Measurements from ENCODE around the gene CSNK1G1. TPM values are rescaled to one million over a fixed set of nuclear protein-coding genes. Genes with fewer than 3 reads are reported as not detected.
"Not testable (repeated sequence)": the region's sequence is repeated elsewhere in the genome, so short reads cannot be mapped to it uniquely, and the experiment has no call there.

CSNK1G1 gene
- total RNA-seq, 1 donor from 2014 or later: 6.2 TPM

DNA sequence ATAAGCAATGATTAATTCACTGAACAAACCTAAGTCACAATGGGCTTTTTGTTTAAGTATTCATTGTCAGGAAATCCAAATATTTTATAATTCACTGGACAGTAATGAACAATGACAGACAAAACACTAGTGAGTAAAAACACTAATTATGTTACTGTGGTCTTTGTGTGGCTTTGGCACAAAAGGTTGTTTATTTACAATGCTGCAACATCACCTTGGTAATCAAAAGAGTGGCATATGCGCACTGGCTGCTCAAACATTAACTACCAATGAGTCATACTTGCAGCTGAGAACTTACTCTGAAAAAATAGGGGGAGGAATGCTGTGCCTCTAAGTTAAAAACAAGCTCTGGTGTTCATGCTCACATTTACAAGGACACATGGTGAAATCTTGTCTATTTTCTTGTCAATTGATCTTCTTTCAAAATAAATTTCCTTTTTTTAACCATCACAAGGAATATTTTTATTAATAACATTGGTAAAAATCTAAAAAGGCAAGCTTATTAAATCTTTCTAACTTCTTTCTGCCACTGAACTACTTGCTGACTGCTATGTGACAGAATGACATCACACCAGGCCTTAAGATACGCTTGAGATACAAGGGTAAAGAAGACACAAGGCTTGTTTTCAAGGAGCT is 107.9 kb downstream of the CSNK1G1 start:
- no peak for DNase-seq (ENCODE audit: low spot score)

DNA sequence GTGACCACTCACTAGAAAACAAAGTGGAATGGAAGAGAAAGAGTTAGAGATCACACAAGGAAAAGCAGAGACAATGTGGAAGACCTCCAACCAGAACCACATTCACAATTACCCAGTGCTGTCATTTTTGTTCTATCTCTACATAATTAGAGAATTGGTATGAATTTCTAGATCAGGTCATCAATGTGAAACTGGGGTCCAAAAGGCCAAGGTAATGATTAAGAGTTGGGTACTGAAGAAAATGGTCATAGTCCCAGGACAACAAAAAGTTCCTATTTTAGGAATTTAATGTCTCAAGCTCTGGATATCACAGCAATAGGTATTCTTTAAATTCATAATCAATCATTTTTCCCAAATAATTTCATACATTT is 108.5 kb downstream of the CSNK1G1 start:
- no peak for DNase-seq (ENCODE audit: low spot score)
- peak; percentile 44 for ATAC-seq

More for the DNA sequence above, 107.9 kb downstream of the CSNK1G1 start:
- peak; percentile 92 for ATAC-seq

DNA sequence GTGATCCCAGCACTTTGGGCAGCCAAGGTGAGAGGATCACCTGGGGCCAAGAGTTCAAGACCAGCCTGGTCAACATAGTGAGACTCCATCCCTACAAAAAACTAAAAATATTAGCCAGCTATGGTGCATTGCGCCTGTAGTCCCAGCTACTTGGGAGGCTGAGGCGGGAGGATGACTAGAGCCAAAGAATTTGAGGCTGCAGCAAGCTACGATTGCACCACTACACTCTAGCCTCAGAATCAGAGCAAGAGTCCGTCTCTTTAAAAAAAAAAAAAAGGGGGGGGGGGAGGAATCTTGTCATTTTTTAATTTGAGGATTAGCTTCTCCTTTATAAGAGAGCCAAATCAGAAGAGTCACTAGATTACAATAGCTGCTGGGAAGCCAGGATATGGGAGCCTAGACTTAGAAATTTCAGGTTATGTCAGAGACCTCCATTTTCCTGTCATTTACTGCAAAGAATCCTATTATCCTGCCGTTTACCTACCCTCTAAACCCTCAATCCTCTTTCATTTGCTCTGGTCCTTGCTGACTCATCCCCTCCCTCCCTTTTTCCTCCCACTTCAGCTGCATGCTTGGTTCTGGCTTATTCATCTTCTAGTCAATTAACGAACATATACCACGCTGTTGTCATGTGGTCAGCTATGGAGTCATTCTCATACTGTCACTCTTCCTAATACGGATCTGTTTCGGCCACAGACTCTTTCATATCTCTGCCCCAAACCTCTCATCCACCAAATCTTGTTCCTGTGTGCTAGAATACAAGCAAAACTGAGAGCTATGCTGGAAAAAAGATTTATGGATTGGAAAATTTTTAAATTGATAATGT is 109.4 kb downstream of the CSNK1G1 start:
- DNase-seq (ENCODE audit: low spot score): no peak
- ATAC-seq: no peak

DNA sequence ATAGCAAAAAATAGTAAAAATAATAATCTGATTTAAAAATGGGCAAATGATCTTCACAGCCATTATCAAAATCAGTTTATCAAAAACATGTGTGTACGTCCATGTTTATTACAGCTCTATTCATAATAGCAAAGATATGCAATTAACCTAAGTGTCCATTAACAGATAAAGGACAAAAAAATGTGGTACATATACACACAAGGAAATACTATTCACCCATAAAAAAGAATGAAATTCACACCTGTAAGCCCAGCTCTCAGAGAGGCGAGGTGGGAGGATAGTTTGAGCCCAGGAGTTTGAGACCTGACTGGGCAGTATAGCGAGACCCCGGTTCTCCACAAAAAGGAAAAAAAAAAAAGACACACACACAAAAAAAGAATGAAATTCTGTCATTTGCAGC is 110.6 kb downstream of the CSNK1G1 start:
- no peak for DNase-seq (ENCODE audit: low spot score)

DNA sequence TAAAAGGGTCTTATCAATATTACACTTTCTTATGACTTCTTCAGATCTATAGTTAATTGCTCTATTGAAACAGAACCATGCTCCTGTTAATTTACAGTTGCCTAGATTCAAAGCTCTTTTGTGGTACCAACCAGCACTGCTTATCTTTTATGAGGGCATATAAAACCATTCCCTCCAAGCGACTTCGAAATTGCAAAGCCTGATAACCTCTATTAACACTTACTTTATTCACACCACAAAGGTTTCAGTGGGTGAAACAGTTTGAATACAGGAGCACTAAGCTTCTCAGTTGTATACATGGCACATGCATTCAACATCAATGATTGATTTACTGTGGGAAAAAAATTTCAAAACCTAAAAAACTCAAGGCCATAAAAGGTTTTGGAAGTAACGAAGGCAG is 118.3 kb downstream of the CSNK1G1 start:
- ATAC-seq: no peak
- no peak for DNase-seq (ENCODE audit: low spot score)

More for the DNA sequence above, 110.6 kb downstream of the CSNK1G1 start:
- ATAC-seq: no peak

DNA sequence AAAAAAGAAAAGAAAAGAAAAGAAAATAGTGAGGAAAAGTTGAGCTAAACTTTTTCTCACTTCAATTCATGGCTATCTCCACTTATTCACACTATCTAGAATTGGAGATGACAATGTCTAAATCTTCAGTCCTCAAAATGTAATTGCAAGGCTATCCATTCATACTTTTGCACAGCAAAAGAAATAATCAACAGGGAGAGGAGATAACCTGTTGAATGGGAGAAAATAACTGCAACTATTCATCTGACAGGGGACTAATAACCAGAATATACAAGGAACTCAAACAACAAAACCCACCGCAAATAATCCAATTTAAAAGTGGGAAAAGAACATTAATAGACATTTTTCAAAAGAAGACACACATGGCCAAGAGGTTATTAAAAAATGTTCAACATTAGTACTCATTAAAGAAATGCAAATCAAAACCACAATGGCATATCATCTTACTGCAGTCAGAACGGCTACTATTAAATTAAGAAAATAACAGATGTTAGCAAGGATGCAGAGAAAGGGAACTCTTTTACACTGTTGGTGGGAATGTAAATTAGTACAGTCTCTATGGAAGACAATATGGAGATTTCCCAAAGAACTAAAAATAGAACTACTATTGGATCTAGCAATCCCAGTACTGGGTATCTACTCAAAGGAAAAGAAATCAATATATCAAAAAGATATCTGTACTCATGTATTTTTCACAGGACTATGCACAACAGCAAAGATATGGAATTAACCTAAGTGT is 119.6 kb downstream of the CSNK1G1 start:
- ATAC-seq: no peak
- no peak for DNase-seq (ENCODE audit: low spot score)

DNA sequence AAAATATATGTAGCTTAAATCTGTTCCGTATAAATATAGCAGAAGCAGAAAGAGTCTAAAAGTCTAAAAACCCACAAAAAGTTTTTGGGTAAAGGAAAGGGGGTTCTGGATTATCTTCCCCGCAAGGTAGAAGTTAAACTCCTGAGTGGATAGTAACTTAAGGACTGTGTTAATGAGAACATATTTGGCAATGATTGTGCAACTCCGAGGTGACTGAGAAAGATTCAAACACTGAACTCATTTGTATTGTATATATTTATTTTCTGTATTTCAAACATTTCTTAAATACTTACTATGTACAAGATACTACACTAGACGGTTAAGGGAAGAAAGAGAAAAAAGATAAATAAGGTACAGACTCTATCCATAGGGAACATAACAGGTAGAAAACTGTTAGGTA is 120.4 kb downstream of the CSNK1G1 start:
- DNase-seq (ENCODE audit: low spot score): no peak
- ATAC-seq: no peak

DNA sequence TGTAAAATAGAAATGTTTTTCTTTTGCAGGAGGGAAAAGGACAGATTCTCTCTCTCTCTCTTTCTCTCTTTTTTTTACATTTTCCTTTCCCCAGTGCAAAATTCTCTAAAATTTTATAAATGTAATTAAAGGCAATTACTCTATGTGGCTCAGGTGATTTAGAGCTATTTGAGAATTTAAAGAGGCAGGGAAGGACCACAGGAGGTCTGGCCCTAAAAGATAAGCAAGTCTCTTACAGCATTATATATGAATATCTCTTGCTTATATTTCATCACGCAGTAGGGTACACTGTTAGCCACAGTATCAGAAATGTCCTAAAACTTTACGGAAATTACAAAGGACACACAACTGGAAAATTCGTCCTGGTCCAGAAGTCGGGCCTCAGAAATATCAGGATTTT is 122.7 kb downstream of the CSNK1G1 start:
- ATAC-seq (no peak), DNase-seq (ENCODE audit: low spot score) (no peak)

DNA sequence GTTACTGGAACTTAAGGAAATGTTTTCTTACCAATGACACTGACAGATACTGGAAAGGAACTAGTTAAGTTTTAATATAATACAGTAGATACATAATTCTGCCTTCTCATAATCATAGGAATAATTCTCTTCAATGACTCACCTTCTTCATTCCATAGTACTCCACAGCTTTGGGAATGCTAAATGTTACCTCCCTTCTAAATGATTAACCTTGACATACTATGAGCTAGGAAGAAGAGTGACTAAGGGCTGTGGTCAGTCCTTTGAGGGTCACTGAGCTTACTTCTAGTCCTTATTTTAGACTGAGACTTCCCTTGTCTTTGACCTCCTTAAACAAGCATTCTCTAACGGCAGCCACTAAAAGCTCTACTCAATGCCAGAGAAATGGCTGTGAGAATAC is 123.6 kb downstream of the CSNK1G1 start:
- DNase-seq (ENCODE audit: low spot score) (no peak), ATAC-seq (no peak)

DNA sequence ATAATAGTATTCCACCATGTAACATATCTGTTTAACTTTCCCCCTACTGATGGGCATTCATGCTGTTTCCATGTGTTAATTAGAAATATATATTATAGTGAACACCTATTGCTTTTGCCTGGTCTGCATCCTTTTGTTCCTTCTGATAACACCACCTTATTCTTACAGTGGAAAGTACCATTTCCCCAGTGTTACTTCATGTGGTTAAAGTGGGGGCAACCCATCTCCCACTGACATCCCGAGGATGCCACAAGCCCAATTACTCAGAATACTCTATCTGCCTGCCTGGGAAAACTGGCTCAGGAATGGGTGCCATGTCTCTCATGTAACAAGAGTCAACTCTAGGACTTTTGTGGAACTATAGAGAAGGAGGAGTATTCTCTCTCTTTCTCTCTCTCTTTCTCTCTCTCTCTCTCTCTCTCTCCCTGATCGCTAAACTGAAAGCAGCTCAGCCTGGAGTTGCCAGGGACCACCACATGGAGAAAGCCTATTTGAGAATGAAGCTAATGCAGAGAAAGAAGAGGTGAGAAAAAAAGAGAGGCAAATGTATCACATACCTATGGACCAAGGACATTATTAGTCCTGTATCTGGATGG is 126.7 kb downstream of the CSNK1G1 start:
- DNase-seq (ENCODE audit: low spot score) (no peak), ATAC-seq (no peak)

DNA sequence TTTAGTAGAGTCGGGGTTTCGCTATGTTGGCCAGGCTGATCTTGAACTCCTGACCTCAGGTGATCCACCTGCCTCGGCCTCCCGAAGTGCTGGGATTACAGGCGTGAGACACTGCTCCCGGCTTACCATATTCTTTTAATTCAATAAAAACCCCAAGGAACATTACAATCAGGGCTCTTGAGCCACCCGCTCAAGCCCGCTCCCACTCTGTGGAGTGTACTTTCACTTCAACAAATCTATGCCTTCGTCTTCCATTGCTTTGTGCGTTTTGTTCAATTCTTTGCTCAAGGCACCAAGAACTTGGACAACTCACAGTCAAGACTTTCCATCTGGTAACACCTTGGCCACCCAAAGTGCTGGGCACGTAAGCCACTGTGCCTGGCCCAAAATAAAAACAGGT is 130.2 kb downstream of the CSNK1G1 start:
- DNase-seq (ENCODE audit: low spot score): no peak
- ATAC-seq: no peak

DNA sequence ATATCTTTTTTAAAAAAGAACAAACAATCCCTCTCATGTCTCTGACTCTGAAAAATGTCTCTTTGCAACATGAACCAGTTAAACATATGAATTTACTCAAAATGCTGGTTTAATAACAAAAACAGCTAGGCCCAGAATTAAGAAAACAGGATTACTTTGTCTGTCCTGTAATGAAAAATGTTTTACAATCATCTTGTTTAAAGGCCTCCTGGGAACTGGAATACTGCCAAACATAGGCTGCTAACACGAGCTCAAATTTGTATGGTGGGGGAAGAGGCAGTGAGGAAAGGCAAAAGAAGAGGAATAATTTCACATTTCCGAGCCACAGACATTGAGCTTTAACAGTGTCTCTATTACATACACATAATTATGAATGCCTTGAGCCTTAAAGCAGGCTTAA is 131.5 kb downstream of the CSNK1G1 start:
- DNase-seq (ENCODE audit: low spot score) (no peak), ATAC-seq (no peak)

DNA sequence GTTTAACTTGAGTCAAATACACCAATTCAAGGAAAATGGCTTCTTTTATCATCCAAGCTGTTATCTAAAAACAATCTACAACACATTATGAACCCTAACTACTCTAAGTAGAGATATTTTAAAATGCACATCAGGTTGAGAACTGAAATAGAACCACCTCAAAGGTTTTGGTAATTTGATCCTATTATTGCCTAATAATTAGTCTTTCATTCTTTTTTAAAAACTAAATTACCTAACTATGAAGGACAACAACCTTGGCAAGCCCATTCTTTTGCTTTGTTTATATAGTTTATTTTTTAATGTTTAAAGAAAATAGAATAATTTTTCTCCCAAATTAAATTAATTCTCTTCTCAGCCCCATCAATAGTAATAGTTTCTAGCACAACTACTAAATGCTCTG is 132.1 kb downstream of the CSNK1G1 start:
- ATAC-seq: no peak
- DNase-seq (ENCODE audit: low spot score): no peak

DNA sequence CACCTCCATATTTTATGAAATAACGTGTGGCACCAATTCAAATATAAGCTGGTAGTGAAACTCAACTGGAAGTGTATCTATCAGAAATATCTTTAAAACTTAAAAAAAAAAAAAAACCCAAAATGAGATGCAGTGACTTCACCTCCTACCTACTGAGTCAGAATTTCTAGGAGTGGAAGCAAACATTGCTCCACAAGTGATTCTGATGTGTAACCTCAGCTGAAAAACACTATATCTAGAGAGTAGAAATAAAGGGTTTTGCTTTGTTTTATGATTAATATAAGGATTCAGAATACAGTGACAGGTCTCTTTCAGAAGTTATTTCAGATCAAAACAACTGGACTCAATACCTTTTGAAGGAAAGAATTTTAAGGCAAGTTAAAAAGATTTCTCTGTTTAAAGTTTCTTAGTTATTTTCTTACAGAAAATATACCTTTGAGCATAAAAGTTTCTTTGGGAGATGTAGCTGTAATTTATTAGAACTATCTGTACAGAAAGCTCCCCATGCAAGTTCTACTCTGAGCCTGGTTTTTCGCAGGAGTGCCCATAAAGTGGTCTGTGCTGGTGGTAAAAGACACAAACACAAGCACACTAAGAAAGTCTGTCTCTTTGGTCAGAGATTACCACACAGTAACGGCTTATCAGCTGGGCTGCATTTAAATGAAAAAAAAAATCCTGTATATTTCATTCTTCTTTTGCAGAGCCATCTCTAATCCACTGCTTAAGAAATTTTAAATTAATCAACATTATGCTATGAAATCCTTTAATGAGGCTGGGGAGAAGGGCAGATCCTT is 133.2 kb downstream of the CSNK1G1 start:
- DNase-seq (ENCODE audit: low spot score) (no peak), ATAC-seq (no peak)

DNA sequence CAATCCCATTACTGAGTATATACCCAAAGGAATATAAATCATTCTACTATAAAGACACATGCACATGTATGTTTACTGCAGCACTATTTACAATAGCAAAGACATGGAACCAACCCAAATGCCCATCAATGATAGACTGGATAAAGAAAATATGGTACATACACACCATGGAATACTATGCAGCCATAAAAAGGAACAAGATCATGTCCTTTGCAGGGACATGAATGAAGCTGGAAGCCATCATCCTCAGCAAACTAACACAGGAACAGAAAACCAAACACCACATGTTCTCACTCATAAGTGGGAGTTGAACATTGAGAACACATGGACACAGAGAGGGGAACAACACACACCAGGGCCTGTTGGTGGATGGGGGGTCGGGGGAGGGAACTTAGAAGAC is 134.1 kb downstream of the CSNK1G1 start:
- ATAC-seq; DNase-seq (ENCODE audit: low spot score): not testable (repeated sequence)

DNA sequence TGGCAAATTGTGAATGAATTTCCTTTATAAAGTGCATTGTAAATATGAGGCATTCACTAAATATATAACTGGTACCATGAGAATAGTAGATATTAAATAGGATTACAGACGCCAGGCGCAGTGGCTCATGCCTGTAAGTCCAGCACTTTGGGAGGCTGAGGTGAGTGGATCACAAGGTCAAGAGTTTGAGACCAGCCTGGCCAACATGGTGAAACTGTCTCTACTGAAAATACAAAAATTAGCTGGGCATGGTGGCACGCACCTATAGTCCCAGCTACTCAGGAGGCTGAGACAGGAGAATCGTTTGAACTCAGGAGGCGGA is 138.6 kb downstream of the CSNK1G1 start:
- DNase-seq (ENCODE audit: low spot score); ATAC-seq: not testable (repeated sequence)

DNA sequence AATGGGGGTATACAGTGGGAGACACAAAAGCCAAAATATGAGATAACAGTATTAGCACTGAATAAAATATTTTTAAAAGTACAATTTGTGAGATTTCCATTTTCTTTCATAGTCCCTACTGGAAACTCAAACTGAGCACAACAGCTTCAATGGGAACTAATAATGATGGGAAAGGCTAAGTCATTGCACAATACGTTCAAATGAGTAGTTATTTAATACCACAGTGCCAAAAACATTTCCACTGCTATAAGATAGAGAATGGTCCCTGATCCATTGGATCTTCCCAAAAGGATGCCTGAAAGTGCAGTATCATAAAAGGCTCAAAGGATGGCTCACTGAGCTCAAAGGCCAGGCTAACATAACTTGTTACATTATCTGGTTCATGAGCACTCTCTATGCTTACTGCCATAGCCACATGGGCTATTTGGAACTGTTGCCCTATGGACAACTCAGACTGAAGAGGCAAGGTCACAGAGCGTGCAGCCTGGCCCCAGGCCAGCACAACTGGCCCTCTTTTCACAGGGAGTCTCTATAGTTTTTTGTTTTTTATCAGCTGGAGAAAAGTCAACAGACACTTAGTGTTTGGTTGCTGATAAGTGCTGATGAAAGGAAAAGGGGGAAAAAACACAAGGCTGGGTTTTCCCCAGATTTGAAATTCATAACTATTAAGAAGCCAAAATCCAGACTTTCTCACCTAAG is 139.1 kb downstream of the CSNK1G1 start:
- ATAC-seq: peak; percentile 98
- peak; percentile 79 for DNase-seq (ENCODE audit: low spot score)

DNA sequence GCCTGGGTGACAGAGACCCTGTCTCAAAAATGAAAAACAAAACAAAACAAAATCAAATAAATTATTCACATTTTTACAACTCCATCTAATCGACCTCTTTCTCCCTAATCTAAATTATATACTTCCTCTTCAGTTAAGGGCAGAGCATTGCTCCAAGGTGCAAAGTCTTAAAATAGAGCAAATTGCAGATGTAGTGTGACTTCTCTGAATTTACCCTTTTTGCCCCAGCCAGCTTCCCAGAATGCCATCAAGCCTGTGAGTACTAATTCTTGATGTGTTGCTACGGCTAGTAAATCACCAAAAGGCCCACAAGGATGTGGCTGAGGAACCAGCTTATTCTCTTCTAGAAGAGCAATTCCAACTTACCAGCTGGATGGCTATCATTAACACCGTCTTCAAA is 139.8 kb downstream of the CSNK1G1 start:
- ATAC-seq: no peak

DNA sequence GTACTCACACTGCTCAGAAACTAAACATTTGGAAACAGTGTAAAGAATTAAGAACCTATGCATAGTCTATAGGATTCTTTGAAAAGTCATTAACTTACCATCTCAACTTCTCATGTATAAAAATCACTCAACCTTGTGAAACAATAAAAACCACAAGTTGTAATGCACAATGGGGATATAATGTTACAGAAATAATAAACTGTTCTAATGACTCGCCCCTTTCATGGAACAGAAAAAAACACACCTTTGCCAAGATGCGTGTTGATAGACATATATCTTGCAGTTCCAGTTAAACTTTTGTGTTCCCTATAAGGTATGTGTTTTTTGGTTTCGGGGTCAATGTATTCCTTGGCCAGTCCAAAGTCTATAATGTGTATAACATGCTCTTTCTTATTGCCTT is 142.3 kb downstream of the CSNK1G1 start:
- ATAC-seq (no peak), DNase-seq (ENCODE audit: low spot score) (no peak)

More for the DNA sequence above, 139.8 kb downstream of the CSNK1G1 start:
- DNase-seq (ENCODE audit: low spot score): no peak

DNA sequence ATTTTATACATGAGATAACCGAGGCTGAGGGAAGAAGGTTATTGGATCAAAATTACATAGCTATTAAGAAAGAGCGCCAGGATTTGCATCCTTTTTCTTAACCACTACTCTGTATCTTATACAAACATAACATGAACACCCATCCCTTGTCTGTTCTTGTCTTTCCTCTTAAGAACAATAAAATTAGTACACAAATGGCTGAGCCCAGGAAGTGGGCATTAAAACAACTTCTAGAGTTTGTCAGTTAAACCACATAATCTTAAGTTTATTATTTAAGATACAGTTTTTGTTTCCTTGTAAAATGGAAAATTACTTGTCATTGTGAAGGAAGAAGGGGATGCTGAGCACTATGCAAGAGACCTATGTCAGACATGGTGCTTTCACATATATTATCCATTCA is 144.3 kb downstream of the CSNK1G1 start:
- DNase-seq (ENCODE audit: low spot score): no peak
- ATAC-seq: no peak
